Activated CD8-positive, alpha-beta memory T cell treated with anti-CD3 and anti-CD28 coated beads, Interleukin-2, amount 50 U/mL, for 24 hours (primary cell): ENCODE data around the gene C11orf68.
A peak's percentile ranks its signal among the peaks of the same experiment; 100 is the strongest.
"Not testable (repeated sequence)": the region's sequence is repeated elsewhere in the genome, so short reads cannot be mapped to it uniquely, and the experiment has no call there.

ENCODE experiments used
- DNase-seq: peaks from one replicate; pipeline ENCODE4 v3.0.0-alpha.2; 2020; ENCODE audit errors: extremely low read depth

Gene C11orf68

DNA sequence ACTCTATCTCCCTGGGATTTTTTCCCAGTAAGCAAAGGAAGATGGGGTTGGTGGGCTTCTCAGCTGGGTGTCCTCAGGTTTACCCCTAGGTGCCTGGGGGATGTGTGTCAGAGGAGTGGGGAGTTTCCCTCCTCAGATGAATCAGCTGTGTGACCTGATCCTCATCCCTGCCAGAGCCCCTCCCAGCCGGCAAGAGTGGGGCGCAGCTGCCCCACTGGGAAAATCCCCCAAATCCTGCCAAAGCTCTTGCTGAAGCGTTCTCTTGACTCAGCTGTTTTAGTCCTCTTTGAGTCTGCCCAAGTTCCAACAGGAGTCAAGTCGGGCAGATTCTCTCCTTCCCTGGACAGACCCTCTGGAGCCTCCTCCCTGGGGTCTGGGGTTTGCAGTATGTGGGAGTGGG is 6.0 kb downstream of the C11orf68 start:
- no peak for DNase-seq

DNA sequence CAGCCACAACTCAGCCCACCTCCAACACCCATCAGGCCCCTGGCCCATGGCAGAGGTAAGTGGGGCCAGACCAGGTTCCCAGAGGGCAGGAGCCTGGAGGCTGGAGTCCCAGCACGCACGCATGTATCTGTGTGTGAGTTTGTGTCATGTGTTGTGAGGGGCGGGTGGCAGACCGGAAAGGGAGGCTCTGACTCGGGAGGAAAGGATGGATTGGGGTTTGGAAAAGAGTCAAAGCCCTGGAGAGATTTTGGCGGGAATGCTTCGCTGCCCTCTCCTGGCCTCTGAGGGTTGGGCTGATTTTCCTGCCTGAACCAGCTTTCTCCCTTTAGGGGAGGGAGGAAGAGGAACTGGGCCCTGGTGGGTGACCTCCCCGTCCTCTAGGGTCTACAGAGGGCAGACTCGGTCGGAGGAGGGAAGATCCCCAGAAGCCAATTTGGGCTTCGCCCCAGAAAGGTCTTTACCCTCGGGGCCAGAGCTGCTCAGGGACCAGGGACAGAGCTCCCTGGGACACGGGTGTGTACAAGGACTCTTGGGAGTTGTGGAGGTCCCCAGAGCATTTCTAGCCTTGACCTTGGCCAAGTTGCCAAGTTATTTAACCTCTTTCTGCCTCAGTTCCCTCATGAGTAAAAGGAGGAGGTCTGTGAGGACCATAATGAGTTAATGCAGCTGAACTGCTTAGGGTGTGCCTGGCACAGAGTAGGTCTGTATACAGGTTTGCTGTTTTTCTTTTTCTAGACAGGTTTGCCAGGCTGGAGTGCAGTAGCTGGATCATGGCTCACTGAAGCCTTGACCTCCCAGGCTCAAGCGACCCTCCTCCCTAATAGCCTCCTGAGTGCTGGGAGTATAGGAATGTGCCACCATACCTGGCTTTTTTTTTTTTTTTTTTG is 6.9 kb downstream of the C11orf68 start:
- DNase-seq: no peak

DNA sequence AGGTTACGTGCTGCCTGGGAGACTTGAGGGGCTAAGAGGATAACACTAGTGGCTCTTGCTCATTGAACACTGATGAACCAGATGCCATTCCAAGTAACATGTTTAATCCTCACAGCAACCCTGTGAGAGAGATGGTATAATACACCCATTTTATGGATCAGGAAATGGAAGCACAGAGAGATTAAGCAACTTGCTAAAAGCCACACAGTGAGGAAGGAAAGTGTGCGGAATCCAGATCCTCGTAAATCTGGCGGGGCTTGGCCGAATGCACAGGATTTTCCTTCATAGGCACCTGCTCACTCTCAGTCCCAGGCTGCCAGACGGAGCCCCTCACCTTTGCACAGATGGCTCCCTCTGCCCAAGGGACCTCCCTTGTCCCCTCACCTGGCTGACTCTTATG is 11.0 kb downstream of the C11orf68 start:
- no peak for DNase-seq

DNA sequence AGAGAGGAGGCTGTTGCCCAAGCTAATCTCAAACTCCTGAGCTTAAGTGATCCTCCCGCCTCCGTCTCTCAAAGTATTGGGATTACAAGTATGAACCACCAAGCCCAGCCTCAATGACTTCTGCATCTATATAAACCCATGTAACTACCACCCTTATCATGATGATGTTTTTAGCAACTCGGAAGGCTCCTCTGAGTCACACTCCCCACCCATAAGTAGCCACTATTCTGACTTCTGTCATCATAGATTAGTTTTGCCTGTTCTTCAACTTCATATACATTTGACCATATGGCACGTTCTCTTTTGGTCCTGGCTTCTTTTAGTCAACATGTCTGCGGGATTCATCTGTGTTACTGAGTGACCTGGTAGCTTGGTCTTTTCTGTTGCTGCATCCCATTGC is 12.3 kb downstream of the C11orf68 start:
- no peak for DNase-seq

DNA sequence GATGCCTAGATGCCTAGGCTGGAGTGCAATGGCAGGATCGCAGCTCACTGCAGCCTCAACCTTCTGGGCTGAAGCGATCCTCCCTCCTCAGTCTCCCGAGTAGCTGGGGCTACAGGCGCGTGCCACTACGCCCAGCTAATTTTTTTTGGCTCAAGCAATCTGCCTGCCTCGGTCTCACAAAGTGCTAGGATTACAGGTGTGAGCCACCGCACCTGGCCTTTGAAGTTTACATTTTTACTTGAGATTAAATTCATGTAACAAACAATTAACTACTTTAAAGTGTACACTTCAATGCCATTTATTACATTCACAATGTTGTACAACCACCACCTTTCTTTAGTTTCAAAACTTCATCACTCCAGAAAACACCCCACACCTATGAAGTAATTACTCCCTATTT is 15.1 kb downstream of the C11orf68 start:
- no peak for DNase-seq

DNA sequence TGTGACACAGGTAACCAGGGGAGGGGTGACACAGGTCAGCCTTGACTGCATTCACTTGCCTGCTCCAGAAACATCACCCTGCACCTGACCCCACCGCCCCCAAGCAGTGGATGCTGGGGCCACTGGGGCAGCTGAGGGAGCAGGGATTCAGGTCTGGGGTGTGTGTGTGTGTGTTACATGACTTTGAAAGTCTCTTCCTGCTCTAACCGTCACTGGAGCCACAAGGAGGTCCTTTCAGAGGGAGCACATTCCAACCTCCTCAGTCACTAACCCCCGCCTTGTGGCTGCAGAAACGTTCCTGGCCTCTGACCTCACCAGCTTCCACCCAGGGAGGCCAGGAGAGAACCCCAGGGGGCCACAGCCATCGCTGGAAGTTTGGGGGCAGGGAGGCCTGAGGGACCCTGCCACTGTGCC is 15.8 kb downstream of the C11orf68 start:
- no peak for DNase-seq

DNA sequence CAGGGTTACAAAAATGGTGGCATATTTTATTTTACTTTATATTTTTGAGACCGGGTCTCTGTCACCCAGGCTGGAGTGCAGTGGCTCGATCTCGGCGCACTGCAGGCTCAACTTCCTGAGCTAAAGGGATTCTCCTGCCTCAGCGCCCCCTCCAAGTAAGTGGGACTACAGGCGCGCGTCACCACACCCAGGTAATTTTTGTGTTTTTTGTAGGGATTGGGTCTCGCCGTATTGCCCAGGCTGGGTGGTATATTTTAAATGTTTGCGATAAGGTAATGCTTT is 18.0 kb downstream of the C11orf68 start:
- DNase-seq: no peak

DNA sequence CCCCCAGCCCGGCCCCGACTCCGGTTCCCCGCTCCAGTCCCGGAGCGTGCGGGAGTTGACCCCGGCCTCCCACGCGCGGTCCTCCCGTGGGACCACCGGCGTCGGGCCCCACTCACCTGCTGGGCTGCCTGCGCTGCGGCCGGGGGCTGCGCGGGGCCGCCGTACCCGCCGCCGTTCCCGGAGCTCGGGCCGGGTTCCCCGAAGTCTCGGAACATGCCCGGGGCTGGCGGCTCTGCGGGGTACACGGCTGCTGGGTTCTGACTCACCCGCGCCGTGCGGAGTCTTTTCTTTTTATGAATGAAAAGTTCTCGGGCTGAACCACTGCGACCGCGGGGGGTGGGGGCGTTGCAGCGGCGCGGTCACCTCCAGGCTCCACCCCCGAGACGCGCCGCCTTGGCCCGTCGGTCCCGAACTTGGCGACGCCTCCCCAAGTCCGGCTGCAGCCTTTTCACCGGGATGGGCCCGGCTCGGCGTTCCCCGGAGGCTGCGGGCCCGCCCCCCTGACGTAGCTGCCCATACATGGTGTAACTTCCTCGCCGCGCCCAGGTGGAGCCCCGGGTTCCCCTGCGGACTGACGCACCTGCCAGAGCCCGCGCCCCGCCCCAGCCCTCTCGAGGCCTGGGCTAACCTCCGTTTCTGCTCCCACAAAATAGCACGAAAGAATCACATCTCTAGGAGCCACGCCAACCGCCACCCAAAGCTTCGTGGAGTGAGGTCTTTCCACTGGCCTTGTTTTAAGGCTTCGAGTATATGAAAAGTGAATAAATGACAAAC is 18.6 kb downstream of the C11orf68 start, which contains the start of gene FOSL1:
TSS of gene FOSL1 (minus strand) at position 264 of the 774 bp plus-strand sequence. CDS start at position 215, 49 bp downstream.
- peak; percentile 82 for DNase-seq

DNA sequence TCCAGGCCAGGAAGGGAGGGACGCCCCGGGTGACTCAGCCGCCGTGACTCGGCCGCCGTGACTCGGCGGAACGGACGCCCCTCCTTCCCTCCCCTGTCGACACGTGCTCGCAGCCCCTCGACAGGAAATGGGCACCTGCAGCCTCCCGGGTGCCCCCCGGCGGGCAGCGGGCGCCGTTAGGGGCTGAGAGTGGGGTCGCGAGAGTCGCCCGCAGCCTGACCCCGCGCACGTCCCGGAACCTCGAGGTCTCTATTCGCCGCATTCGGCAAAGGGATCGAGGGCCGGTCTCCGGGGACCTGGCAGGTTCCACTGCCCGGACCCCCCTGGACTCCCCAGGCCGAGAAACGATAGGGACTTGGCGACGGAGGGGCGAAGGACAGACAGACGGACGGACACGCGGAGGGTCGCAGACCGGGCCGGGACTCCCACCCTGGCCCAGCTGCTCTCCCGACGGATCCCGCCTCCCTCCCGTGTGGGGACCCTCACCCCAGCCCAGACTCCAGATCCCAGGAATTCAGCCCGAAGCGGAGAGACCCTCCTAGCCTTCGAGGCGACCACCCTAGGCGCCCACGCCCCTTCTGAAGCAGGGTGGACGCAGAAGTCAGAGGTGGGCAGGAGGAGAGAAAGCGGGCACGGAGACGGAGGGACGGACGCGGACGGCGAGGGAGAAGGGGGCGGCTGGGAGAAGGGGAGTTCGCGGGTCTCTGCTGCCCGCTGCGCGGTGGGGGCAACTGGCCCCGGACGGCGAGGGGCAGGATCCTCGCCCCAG is 19.3 kb downstream of the C11orf68 start:
- DNase-seq: no peak

DNA sequence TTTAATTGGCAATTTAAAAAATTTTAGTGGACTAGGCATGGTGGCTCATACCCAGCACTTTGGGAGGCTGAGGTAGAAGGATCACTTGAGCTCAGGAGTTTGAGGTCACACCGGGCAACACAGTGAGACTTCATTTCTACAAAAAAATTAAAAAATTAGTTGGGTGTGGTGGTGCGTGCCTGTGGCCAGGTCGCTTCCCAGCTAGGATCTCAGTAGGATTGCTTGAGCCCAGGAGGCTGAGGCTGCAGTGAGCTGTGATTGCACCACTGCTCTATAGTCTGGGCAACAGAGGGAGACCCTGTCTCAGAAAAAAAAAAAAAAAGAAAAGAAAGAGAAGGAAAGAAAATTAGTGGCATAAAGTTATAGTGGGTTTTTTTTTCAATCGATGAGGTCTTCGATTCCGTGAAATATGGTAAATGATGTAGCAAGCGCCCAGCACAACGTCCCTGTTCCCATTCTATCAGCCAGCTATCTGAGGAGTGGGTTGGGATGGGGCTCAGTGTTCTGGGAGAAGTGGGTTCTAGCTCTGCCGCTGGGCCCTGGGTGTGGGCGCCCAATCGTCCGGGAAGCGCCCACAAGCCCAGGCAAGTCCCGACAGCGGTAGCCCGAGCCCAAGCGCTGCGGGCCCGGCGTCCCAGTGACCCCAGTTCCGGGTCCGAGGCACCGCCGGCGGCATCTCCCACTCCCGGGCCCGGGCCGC is 20.1 kb downstream of the C11orf68 start:
- DNase-seq: no peak

DNA sequence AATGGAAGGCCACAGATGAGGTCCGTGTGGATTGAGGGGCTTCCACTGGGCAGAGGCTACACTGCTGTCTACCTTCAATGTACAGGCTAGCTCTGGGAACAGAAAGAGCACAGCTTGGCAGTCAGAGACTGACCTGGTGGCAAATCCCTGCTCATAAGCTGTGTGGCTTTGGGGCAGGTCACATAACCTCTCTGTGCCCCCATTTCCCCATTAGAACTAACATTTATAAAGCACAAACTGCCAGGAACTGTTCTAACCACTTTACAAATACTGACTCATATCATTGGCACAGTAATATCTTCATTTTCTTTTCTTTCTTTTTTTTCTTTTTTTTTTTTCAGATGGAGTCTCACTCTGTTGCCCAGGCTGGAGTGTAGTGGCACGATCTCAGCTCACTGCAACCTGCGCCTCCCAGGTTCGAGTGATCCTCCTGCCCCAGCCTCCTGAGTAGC is 21.8 kb downstream of the C11orf68 start:
- no peak for DNase-seq

DNA sequence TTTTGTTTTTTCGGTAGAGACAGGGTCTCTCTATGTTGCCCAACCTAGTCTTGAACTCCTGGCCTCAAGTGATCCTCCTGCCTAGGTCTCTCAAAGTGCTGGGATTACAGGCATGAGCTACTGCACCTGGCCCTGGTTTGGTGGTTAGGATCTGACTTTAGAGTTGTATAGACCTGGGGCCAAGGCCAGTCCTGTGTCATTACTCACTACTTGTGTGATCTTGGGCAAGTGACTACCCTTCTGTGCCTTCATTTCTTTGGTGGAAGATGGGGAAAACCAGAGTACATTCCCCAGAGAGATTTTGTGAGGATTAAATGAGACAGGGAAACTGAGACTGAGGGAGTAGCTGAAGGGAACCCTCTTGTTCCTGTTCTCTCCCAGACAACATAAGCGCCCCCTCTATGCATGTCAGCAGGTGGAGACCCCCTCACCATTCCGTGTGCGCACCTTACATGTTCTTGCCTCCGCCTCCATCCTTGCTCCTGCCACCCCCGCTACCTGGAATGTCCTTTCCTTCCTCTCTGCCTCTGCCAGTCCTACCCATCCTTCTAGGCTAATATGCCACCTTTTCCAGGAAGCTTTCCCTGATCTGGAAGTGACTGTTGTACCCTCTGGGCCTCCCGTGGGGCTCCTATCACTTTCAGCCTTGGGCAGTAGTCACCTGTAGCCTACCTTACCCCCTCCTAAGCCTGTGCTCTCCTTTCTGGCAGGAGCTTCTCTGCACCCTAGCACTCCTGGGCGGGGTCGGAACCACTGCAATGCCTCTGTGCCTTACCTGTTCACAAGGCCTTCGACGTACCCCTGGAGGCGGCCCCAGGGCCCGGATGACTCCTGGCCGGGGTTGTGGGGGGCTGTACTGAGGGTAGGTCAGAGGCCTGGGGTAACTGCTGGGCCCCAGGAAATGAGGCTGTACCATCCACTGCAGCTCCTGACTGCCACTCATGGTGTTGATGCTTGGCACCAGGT is 22.5 kb downstream of the C11orf68 start:
- DNase-seq: no peak

DNA sequence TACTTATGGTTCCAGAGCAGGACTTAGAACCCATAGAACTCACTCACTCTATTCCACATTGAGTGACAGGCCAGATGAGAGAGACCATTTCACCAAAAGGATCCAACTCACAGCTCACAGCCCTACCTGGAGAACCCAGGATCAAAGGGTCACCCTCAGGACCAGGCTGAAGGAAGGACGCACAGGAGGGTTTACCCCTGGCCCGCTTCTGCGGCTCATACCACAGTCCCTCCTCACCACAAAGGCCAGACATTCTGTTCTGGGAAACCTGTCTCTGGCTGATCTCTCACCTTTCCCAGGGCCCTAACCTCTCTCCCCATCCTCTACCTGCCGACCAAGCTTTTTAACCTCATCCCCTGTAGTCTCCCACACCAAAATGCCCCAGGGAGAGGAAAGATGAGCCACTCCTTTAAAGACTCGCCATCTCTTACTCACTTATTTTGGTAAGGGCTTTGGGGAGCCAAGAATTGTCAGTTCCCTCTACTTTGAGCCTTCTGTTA is 23.3 kb downstream of the C11orf68 start:
- no peak for DNase-seq

DNA sequence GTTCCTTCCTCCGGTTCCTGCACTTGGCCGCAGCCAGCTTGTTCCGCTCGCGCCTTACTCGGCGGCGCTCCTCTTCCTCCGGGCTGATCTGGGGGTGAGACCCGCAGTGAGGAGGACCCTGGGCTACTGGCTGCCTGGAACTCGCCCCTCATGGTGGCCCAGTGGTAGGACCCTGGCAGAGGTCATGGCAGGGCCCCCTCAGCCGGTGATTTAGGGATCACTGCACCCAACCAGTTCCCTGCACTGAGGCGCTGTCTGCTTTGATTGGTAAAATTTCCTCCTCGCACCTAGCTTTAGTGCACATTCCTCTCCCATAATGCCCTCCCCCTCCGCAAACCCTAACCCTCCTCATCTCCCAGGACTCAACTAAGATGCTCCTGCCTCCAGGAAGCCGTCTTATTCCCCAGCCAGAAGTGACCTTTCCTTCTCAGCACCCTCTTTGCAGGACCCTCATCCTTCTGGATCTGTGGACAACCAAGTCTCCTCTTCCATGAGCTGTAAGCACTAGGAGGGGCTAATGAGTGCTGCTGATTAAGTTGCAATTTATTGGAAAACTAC is 24.7 kb downstream of the C11orf68 start:
- no peak for DNase-seq

DNA sequence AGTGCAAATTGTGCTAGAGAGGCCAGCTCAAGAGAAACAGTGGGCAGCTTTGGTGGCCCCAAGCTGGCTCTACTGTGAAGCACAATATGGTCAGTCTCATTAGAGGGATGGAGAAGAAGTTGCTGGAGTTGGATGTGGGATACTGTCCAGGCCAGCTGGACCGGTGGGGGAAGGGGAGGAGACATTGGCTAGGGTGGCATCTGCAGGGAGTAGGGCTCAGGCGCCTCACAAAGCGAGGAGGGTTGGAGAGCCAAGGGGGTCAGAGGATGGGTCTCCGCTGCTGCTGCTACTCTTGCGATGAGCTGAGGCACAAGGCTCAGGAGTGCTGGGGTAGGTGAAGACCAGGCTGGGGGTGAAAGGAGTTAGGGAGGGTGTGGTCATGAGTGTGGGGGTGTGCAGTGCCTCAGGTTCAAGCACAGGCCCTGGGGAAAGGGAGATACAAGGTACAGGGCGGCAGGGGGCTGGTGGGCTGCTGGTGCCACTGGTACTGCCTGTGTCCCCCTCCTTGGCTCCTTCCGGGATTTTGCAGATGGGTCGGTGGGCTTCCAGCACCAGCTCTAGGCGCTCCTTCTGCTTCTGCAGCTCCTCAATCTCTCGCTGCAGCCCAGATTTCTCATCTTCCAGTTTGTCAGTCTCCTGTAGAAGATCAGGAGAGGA is 26.1 kb downstream of the C11orf68 start:
- no peak for DNase-seq

DNA sequence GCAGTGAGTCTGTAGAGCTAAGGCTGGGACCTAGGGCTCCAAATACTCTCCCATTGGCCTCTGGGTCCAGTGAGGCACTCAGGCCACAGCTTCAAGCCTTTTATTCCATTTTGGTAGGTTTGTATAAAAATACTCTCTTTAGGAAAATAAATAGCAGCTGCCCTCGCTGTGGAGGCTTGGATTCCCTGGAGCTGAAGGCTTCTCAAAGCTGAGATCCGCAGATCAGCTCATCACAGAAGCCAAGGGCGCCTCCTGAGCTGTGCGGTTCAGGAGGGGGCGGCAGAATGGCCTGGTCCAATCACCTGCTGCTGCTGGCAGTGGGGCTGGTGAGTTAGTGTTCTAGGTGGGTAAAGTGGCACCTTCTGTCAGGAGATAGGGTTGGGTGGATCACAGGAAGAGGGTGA is 26.7 kb downstream of the C11orf68 start:
- DNase-seq: not testable (repeated sequence)

DNA sequence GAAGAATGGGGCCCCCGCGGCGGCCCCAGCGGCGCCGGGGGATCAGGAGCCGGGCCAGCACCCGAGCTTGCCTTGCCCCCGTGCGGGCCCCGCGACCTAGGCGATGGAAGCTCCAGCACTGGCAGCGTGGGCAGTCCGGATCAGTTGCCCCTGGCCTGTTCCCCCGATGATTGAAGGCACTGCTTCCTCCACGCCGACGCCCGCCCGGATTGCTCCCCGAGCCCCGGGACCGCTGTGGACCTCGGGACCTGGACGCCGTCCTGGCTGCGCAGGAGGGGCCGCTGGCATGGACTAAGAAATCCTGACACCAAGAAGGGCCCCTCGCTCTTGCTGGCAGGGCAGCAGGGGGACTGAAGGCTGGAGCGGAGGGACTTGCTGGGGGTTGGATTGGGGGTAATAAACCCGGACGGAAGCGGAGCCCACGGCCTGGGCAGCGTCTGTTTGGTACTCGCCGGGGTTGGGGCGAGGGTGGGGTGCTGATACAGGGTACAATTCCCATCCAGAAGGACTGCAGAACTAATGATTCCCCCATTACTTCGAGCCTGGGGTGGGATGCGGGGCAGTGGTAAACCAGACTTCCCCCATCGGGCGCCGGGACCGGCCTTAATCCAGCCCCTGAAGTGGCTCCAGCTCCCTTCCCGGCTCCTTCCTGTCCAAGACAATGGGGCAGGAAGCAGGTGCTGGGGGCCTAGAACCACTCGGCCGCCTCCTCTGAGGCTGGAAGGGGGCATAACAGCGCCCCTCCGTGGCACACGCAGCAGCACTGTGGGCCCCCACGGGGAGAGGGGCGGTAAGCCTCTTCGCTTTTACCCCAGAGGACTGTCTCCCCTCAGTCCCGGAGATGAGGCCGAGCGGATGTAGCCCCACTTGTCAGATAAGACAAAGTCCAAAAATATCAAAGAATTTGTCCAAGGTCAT is 27.4 kb downstream of the C11orf68 start:
- DNase-seq: no peak
